WI38 (cell line): Measurements from ENCODE around the gene HAPLN2.

Source experiments
- H3K4me3 ChIP-seq: 2 replicates; pipeline ENCODE4 v1.5.1; 2011; ENCODE audit warnings: low read depth, mild to moderate bottlenecking, control low read depth, low read length
- TF ChIP-seq, protein P1 (sequence below): IDR thresholded peaks from 2 replicates; pipeline ENCODE4 v1.5.1; 2012; ENCODE audit warnings: low read depth, mild to moderate bottlenecking, control low read depth, low read length

Gene HAPLN2

DNA sequence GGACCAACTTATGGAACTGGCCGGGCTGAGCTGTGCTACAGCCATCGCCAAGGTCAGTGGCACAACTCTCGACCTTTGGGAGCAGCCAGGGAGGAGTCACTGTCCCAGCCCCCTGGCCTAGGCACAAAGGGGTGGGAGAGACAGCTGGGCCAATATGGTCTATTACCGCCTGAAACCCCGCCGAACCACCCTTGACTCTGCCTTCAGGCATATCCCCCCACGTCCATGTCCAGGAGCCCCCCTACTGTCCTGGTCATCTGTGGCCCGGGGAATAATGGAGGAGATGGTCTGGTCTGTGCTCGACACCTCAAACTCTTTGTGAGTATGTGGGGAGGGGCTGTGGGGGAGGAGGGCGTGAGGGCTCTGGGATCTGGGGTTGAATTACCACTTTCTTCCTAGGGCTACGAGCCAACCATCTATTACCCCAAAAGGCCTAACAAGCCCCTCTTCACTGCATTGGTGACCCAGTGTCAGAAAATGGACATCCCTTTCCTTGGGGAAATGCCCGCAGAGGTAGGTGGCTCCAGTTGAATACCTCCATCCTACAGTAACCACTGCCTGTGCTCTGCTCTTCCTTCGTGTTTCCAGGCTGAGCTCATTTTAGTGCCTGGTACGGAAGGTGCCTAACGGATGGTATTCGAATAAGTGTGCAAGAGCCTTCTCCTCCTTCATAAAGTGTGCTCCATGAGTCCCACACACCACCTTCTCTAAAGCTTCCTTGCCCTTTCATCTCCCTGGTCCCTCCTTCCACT lies 26.9 kb upstream of the HAPLN2 start:
- H3K4me3 ChIP-seq = peak overlapping the region; percentile 65
- TF ChIP-seq, protein P1, sequence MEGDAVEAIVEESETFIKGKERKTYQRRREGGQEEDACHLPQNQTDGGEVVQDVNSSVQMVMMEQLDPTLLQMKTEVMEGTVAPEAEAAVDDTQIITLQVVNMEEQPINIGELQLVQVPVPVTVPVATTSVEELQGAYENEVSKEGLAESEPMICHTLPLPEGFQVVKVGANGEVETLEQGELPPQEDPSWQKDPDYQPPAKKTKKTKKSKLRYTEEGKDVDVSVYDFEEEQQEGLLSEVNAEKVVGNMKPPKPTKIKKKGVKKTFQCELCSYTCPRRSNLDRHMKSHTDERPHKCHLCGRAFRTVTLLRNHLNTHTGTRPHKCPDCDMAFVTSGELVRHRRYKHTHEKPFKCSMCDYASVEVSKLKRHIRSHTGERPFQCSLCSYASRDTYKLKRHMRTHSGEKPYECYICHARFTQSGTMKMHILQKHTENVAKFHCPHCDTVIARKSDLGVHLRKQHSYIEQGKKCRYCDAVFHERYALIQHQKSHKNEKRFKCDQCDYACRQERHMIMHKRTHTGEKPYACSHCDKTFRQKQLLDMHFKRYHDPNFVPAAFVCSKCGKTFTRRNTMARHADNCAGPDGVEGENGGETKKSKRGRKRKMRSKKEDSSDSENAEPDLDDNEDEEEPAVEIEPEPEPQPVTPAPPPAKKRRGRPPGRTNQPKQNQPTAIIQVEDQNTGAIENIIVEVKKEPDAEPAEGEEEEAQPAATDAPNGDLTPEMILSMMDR = no peak

DNA sequence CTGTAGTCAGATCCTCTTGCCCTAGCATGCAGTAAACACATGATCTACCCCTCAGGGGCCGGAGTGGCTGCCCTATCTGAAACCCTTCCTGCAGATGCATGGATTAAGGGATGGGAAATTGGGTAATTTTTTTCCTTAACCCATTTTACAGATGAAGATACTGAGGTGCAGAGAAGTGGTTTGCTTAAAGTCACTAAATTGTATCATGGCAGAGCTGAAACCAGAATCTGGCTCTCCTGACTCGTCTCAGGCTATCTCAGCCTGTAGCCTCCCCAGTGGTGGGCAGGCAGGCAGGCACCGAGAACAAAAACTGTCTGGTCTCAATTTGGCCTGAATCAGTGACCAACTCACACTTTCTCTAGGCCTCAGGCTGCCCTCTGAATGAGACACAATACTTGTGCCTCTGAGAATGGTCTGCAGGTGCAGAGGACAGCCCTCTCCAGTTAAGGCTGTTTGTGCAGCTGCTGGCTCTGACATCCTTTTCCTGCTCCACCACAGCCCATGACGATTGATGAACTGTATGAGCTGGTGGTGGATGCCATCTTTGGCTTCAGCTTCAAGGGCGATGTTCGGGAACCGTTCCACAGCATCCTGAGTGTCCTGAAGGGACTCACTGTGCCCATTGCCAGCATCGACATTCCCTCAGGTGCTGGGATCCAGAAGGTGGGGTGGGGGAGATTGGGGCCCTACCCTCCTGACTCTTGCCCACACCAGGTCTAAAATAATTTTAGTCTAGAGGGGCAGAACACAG lies 26.1 kb upstream of the HAPLN2 start:
- TF ChIP-seq, protein P1 = no peak
- H3K4me3 ChIP-seq = no peak overlapping the region

DNA sequence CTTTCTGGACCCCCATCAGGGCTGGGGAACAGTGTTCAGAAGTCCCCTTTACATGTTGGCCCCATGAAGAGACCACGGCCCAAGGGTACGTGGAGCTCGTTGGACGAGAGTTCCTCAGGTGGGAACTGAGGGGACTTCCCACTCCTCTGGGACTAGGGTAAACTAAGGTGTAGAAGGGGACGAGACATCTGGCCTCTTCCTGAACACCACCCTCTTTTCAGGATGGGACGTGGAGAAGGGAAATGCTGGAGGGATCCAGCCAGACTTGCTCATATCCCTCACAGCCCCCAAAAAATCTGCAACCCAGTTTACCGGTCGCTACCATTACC lies 25.6 kb upstream of the HAPLN2 start:
- TF ChIP-seq, protein P1 = no peak
- H3K4me3 ChIP-seq = no peak overlapping the region

DNA sequence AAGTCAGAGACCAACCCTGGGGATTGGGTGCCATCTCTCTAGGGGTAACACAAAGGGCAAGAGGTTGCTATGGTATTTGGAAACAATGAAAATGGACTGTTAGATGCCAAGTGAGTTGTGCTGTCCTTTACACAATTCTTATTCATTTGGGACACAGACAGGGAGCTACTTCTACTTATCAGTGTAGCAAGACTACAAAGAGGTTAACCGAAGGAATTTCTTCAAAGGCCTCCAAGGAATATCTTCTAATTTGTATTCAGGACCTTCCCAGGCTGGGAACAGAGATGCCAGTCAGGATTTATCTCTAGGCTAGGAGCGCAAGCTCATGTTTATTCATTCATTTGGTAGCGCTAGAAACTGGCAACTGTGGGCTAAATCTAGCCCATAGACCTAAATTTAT lies 25.0 kb upstream of the HAPLN2 start:
- H3K4me3 ChIP-seq = no peak overlapping the region
- TF ChIP-seq, protein P1 = no peak

DNA sequence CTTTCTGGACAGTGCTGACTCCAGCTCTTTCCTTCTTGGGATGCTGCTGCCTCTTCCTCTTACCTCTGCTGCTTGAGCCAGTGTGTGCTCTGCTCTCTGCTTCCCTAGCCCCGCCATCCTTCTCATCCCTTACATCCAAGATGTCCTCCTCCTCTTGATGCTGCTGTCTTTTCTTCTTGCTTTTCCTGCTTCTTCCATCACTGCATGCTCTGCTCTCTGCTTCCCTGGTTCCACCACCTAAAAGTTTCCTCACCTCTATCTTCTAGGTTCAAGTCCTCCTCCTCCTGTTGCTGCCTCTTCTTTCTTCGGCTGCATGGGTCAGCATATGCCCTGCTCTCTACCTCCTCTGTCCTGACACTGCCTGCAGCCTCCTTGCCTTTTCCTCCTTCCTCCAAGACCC lies 24.2 kb upstream of the HAPLN2 start:
- TF ChIP-seq, protein P1 = no peak
- no peak overlapping the region for H3K4me3 ChIP-seq

DNA sequence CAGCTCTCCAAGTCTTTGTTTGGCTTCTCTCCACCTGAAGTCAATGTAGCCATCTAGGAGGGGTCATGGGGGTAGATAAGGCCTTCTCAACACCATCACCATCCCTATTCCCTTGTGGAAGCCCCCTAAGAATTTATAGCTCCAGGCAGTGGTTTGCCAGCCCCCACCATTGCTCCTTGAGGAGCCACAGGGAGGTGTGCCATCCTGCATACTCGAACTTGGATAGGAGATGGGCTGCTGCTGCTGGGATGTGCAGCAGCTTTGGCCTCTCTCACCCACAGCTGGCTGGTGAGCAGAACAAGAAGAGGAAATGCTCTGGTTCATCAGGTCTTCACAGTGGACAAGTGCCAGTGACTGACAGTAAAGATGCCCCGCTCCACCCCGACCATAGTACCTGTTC lies 22.8 kb upstream of the HAPLN2 start:
- no peak overlapping the region for H3K4me3 ChIP-seq
- TF ChIP-seq, protein P1 = no peak

DNA sequence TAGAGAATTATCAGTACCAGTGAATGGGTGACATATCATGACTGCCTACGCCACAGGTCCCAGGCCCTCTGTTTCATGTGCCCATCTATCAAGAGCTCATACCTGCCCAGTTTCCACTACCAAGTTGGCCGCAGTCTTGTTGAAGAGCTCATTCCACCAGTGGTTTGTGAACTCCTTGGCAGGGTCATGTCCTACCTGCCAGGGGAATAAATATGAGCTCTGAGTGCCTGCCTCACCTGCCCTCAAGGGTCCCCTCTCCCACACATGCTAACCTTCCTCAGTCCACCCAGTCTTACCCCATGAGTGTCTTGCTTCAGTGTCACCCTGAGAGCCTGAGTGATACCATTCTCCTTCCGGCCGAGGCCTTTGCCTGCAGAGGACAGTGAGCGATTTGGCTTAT lies 21.1 kb upstream of the HAPLN2 start:
- TF ChIP-seq, protein P1 = no peak

More for the DNA sequence above, 21.1 kb upstream of the HAPLN2 start:
- H3K4me3 ChIP-seq = no peak overlapping the region
